ENCODE data around the gene COQ8B.
"Not testable (repeated sequence)": the region's sequence is repeated elsewhere in the genome, so short reads cannot be mapped to it uniquely, and the experiment has no call there.

Gene COQ8B

DNA sequence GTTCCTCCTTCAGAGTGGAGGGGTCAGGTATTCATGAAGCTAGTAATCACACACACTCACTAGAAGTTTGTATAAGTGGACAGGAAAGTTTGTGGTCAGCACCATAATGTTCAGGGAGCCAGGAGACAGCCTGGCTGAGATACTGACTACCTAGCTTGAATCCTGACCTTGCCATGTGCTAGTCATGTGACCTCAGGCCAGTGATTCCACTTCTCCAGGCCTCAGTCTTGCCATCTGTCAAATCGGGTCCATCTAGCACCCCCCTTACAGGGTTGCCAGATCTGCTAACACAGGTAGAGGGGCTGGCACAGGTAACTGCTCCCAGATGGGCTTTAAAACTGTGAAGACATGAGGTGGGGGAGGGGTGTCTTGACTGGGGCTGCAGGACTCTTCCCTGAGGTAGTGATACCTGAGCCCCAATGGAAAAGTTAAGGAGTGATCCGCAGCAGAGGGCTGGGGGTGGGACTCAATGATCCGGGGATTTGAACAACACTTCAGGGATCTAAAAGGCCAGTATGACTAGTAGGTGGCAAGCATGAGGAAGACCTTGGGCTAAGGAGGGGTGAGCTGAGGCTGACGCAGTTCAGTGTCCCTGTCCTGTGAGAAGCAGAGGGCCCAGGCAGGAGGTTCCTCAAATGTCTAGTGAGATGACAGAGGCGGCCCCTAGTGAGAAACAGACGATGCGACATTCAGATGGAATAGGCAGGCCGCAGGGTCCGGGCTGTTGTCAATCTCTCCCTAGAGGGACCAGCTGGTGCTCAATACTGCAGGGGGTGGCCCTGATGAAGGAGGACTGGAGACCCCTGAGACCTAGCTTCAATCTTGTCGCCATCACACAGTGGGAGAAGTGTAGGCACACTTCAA is 25.1 kb upstream of the COQ8B start:
- no peak for DNase-seq

DNA sequence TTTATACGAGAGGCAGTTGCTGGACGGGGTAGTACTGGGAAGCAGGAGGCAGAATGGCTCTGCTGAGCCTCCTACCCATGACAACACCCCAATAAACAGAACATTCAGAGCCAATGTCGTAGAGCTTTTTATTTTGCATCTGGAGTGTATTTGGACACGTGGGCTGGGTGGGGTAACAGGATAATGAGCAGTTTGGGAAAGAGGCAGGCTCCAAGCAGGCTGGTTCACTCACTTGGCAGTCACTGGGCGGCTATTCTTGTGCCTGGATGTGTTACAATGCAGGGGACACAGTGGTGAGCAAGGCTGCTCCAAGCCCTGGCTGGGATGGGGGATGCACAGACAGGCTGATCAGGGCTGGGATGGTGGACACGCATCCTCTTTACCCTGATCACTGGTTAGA is 24.1 kb upstream of the COQ8B start:
- DNase-seq: no peak

DNA sequence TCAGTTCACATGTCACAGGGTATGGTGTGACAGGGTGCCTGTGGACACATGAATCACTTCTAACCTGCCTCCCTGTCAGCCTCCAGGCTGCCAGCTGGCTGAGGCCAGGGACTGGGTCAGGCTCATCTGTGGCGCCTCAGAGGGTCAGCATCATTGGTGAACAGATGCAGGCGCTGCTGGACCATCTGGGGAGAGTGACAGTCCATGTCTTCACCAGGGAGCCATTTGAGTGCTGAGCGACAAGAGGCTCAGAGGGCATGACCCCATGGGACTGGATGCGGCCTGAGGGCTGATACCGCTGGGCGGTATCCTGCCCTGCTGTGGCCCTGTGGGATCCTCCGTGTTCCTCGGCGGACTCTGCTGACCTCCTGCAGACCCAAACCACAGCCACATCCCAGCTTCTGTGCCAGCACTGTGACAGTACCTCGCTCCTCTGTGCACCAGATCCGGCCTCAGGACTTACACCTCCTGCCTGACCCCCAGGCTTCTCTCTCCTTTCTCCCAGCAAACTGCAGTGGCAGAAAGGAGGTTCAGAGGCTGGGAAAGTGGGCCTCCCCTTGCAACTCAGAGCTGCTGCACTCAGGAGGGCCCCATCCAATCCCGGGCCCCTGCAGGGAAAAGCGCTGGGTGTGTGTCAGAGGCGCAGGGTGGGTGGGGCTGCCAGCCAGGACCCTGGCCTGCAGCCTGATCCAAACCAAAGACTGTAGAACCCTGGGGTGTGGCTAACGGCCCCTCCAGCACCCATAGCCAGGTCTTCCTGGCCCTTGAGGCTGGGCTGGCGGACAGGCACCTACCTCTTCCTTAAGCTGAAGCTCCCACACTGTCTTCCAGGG is 23.4 kb upstream of the COQ8B start:
- no peak for DNase-seq

DNA sequence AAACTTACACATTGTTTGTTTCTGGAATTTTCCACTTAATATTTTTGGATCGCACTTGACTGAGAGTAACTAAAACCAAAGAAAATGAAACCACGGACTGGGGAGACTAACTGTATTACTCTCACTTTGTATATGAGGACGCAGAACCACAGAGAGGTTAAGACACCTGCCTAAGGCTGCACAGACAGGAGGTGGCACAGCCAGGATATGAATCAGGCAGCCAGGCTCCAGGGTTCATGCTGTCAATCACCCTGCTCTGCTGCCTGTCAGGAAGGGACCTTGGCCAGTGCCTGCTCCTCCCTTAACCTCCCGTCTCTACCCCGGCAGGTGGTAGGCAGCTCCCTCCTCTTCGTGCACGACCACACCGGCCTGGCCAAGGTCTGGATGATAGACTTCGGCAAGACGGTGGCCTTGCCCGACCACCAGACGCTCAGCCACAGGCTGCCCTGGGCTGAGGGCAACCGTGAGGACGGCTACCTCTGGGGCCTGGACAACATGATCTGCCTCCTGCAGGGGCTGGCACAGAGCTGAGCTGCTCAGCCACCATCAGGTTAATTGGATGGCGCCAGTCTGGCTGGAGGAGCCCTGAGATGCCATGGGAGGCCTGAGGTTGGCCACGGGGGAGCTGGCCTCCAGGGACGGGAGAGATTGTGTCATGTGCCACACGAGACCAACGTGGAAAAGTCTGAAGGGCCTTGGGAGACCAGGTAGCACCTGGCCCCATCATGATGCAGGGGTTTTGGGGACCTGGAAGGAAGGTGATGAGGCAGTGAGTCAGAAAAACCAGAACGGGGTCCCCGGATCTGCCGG is 22.5 kb upstream of the COQ8B start:
- DNase-seq: no peak

DNA sequence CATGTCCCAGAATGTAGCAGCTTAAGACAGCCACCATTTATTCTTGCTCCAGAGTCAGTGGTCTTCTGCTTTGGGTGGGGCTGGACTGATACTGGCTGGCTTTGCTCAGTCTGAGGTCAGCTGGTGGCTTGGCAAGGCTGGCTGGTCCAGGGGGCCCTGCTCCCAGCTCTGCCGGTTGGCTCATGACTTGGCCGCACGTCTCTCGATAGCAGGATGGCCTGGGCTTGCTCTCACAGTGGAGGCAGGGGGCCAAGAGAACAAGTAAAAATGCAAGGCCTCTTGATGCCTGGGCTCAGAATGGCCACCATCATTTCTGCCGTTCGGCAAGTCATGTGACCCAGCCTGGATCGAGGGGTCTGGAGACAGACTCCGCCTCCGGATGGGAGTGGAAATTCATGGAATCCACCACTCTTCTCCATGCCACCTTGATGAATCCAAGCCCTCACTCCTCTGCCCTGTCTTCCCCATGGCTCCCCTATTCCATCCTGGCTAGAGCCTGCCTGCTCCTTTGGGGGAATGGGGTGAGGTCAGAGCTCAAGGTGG is 20.5 kb upstream of the COQ8B start:
- DNase-seq: no peak

DNA sequence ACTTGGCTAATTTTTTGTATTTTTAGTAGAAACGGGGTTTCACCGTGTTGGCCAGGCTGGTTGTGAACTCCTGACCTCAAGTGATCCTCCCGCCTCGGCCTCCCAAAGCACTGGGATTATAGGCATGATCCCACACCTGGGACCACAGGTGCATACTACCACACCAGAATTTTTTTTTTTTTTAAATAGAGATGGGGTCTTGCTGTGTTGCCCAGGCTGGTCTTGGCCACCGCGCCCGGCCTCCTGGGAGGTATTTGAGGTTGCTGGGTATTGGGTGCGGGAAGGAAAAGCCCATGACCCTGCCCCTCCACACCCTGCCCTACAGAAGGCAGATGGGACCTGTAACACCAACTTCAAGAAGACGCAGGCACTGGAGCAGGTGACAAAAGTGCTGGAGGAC is 20.0 kb upstream of the COQ8B start:
- DNase-seq: no peak

DNA sequence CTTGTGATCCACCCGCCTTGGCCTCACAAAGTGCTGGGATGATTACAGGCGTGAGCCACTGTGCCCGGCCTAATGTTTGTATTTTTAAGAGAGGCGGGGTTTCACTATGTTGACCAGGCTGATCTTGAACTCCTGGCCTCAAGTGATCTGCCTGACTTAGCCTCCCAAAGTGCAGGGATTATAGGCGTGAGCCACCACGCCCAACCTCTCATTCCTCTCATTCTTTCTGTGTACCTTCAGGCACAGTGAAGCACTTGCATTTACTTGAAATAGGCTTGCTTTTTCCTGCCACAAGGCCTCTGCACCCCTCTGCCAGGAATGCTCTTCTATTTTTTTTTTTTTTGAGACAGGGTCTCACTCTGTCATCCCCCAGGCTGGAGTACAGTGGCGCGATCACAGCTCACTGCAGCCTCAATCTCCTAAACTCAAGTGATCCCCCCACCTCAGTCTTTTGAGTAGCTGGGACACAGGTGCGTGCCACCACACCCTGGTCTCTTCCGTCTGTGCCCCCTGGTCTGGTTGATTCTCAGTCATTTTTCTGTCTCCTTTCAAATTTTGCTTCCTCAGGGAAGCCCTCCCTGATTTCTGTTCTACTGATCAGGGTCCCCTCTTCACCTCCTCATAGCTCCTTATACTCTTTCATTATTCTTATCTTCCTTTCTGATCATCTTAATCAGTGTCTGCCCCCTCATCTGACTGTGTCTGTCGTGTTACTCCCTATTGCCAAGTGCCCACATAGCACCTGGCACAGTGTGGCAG is 18.5 kb upstream of the COQ8B start:
- DNase-seq: no peak

DNA sequence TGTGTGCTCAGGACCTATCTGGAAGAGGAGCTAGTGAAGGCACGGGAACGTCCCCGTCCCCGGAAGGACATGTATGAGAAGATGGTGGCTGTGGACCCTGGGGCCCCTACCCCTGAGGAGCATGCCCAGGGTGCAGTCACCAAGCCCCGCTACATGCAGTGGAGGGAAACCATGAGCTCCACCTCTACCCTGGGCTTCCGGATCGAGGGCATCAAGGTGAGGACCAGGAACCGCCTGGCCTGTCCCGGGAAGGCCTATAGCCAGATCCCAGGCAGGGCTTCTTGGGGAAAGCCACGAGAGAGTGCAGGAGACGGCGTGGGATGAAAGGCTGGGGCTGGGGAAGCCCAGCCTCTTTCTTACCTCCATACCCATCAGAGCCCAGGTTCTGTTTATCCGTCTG is 16.5 kb upstream of the COQ8B start:
- no peak for DNase-seq

DNA sequence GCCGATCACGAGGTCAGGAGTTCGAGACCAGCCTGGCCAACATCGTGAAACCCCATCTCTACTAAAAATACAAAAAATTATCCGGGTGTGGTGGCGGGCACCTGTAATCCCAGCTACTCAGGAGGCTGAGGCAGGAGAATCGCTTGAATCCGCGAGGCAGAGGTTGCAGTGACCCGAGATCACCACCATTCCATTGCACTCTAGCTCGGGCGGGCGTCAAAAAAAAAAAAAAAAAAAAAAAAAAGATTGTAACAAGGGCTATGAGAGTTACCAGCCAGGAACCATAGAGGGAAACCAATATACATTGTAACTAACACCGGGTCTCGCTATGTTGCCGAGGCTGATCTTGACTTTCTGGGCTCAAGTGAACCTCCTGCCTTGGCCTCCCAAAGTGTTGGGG is 15.6 kb upstream of the COQ8B start:
- DNase-seq: not testable (repeated sequence)

DNA sequence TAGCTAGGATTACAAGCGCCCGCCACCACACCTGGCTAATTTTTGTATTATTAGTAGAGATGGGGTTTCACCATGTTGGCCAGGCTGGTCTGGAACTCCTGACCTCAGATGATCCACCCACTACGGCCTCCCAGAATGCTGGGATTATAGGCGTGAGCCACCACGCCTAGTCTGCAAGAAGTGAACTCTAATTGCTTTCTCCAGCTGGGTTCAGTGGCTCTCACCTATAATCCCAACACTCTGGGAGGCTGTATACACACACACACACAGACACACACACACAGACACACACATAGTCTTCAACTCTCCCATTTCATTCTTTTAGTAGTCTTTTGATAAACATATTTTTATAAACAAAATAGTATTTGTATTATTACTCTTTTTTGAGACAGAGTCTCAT is 13.4 kb upstream of the COQ8B start:
- not testable (repeated sequence) for DNase-seq

DNA sequence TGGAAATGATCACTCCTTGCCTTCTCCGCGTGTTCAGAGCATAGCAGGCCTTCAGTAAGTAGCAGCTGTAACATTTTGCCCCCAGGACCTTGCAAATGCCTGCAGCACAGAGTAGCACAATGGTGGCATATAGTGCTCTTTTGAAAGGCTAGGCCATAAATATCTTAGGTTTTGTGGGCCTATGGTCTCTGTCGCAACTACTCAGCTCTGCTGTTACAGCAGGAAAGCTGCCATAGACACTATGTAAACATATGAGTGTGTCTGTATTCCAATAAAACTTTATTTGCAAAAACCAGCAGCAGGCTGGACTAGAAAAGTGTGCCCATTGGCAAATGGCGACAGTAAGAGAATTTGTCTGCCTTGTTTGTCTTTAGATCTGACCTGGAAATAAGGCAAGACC is 9.6 kb upstream of the COQ8B start:
- DNase-seq: no peak

DNA sequence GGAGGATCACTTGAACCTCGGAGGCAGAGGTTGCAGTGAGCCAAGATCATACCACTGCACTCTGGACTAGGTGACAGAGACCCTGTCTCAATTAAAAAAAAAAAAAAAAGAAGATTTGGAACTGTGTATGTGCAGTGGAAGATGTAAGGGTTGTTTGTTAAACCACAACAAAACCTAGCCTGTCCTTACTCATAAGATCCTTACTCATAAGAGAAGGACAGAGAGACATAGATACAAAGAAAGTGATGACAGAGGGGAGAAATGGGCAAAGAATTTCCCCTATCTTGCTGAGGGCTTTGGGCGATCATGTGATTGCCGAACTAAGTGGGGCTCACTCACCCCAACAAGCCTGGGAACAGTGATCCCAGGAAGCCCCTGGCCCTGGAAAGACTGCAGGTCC is 8.2 kb upstream of the COQ8B start:
- peak; percentile 48 for DNase-seq

DNA sequence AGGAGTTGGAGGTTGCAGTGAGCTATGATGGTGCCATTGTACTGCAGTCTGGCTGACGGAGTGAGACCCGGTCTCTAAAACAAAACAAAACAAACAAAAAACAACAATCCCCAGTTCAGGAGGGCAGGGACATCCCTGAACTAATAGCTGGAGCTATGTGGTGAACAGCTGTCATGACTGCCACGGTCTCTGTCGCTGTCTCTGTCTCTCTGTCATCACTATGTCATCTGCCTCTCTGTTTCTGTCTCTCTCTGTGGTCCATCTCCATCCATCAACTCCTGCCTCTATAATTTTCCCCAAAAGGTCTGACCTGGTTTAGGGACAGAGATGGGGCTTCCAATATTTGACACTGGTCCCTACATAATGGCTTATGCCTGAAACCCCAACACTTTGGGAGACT is 7.6 kb upstream of the COQ8B start:
- no peak for DNase-seq

DNA sequence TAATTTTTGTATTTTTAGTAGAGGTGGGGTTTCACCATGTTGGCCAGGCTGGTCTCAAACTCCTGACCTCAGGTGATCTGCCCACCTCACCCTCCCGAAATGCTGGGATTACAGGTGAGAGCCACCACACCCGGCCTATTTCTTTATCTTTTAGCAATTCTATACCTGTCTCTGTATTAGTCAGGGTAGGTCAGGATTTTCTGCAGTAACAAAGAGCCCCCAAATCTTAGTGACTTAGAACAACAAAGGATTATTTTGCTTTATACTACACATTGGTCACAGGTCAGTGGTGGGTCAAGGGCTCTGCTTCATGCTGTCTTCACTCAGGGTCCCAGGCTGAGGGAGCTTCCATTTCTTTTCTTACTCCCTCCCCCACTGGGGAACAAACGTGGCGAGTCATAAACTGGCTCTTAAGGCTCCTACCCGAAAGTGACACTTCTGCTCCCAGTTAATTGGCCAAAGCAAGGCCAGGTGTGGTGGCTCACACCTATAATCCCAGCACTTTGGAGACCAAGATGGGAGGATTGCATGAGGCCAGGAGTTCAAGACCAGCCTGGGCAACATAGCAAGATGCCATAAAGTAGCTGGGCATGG is 7.1 kb upstream of the COQ8B start:
- no peak for DNase-seq

DNA sequence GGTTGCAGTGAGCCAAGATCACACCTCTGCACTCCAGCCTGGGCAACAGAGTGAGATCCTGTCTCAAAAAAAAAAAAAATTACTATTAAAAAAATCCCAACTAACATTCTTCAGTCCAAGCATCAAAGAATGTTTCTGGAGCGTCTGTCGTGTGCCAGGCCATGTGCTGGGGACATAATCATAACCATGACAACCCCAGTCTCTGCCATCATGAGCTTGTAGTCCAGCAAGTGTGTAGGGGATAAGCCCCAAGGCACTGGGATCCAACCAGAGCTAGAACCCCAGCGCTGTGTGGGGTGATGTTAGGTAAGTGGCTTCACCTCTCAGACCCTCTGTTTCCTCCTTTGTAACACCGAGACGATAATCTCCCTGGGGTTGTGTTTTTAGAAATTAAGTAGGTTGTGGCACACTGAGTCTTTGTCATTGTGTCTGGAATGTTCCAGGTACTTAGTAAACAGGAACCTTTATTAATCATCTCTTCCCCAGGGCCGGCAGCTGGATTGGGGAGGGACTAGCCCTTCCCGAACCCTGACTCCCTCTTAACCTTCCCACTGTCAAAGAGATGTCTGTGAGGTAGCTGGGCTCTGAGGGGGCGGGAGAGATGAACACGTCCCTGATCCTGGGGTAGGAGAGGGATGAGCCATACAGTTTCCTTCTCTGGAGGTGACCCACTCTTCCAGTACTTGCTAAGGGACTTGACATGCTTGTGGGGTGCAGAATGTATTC is 5.4 kb upstream of the COQ8B start:
- no peak for DNase-seq

DNA sequence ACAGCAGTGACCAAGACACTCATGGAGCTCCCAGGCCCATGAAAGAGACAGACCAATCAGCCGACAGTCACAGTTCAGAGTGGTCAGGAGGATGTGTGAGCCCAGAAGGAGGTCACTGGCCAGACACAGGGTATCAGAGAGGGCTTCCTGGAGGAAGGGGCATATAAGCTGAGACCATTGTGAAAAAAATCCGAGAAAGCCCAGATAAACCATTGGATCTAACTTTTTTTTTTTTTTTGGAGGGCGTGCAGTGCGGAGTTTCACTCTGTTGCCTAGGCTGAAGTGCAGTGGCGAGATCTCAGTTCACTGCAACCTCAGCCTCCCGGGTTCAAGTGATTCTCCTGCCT is 4.4 kb upstream of the COQ8B start:
- no peak for DNase-seq

DNA sequence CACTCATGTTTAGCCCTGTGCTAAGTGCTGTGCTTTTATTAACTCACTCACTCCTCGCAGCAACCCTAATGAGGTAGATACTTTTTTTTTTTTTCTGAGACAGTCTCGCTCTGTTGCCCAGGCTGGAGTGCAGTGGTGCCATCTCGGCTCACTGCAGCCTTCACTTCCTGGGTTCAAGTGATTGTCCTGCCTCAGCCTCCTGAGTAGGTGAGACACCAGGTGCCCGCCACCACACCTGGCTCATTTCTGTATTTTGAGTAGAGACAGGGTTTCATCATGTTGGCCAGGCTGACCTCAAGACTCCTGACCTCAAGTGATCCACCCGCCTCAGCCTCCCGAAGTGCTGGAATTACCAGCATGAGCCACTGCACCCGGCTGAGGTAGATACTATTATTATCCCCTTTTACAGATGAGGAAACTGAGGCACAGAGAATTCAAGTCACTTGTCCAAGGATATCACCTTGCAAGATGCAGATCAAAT is 2.8 kb upstream of the COQ8B start:
- no peak for DNase-seq

DNA sequence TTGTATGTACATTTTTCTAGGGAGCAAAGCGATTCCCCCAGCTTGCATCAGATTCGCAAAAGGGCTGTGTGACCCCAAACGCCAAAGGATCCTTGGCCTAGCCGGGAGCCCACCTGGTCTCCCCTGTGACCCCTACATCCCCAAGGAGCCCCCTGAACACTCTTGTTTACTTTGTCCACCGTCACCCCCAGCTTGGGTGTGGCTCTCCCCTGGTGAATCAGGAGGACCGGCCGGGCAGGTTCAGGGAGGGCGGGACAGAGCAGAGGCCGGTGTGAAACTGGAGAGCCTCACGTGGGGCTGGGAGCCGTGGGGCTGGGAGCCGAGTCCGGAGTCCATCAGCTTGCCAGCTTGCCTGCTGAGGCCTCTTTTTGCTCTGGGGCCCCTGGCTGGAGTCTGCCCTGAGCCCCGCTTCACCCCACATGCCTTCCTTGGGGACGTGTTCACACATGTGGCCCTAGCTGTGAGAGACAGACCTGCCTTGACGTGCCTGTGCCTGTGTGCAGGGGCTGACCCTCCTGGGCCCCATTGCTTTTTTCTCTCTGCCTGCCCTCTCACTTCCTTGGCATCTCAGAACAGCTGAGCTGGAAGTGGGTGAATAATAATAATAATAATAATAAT is 2.2 kb upstream of the COQ8B start:
- no peak for DNase-seq

DNA sequence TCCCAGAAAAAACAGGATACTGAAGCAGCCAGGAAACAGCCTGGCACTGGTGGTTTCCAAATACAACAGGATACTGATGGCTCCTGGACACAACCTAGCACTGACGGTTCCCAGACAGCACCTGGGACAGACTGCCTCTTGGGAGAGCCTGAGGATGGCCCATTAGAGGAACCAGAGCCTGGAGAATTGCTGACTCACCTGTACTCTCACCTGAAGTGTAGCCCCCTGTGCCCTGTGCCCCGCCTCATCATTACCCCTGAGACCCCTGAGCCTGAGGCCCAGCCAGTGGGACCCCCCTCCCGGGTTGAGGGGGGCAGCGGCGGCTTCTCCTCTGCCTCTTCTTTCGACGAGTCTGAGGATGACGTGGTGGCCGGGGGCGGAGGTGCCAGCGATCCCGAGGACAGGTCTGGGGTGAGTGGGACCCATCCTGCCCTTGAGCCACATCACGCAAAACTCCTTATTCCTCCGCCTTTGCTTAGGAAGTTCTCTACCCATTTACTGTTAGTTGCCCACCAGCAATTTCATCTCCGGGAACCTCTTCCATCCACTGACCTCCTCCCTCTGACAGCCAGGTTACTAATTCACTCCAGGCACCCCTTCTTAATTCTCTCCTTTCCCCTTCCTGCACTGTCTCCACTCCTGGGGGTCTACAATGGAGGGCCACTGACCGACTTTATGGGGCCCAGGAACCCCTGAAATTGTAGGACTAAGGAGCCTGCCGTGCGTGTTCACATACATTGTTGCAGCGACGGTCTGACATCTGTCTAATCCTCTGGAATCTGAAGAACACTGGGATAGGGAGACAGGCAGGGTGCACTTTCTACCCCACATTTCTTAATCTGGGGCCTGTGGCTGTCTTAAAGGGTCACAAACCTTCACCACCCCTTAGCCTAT is 1.4 kb upstream of the COQ8B start:
- no peak for DNase-seq

Data from activated CD4-positive, alpha-beta T cell treated with anti-CD3 and anti-CD28 coated beads, Interleukin-2, Interleukin-6, amounts not matched to agents 100 ng/mL and 50 ng/mL, durations not matched to agents 16 hours and 8 hours (primary cell).